SK-N-SH (cell line): ENCODE results near the gene BTG2. TPM values are rescaled to one million over a fixed set of nuclear protein-coding genes. Genes with fewer than 3 reads are reported as not detected.

Experiments used
- CHD2 ChIP-seq: fragments of 150-350 bp; IDR thresholded peaks from 2 replicates; pipeline ENCODE4 v1.6.1; 2018; ENCODE audit warnings: low read length; ENCODE audit not compliant: partially characterized antibody
- ELF1 ChIP-seq: IDR thresholded peaks from 2 replicates; pipeline ENCODE4 v1.4.0; 2012
- EP300 ChIP-seq, 2 experiments: IDR thresholded peaks; 2 replicates each; pipeline versions ENCODE4 v1.4.0 to v1.6.1; 2012; ENCODE audit warnings: borderline replicate concordance in 1 of 2, low read depth in 1 of 2, low read length in 1 of 2
- EZH2phosphoT487 ChIP-seq: fragments of 200-600 bp; sonication (generic); IDR thresholded peaks from 2 replicates; pipeline ENCODE4 v1.6.1; 2017; ENCODE audit warnings: low read depth, mixed run types, mild to moderate bottlenecking, antibody characterized with exemption, moderate library complexity, borderline replicate concordance
- FOSL2 ChIP-seq: IDR thresholded peaks from 2 replicates; pipeline ENCODE4 v1.4.0; 2012; ENCODE audit warnings: low read depth, mild to moderate bottlenecking, moderate library complexity, borderline replicate concordance
- FOXJ3 ChIP-seq: sonication (generic); formaldehyde crosslinking; IDR thresholded peaks from 2 replicates; pipeline ENCODE4 v1.5.1; 2020; ENCODE audit warnings: mild to moderate bottlenecking, missing genetic modification reagents
- FOXM1 ChIP-seq: IDR thresholded peaks from 2 replicates; pipeline ENCODE4 v1.4.0; 2012; ENCODE audit warnings: low read depth, mild to moderate bottlenecking
- GABPA ChIP-seq: IDR thresholded peaks from 2 replicates; pipeline ENCODE4 v1.4.0; 2012; ENCODE audit warnings: low read depth, mild to moderate bottlenecking
- JUND ChIP-seq: IDR thresholded peaks from 2 replicates; pipeline ENCODE4 v1.4.0; 2012
- MEF2A ChIP-seq: IDR thresholded peaks from 2 replicates; pipeline ENCODE4 v1.4.0; 2012; ENCODE audit warnings: low read depth, borderline replicate concordance
- NFIC ChIP-seq: IDR thresholded peaks from 2 replicates; pipeline ENCODE4 v1.4.0; 2012; ENCODE audit warnings: borderline replicate concordance
- NRF1 ChIP-seq: IDR thresholded peaks from 2 replicates; pipeline ENCODE4 v1.6.1; 2012; ENCODE audit warnings: low read depth, mild to moderate bottlenecking, low read length
- POLR2AphosphoS5 ChIP-seq: IDR thresholded peaks from 2 replicates; pipeline ENCODE4 v1.6.1; 2012; ENCODE audit warnings: low read depth, low read length
- RCOR1 ChIP-seq: fragments of 150-350 bp; IDR thresholded peaks from 2 replicates; pipeline ENCODE4 v1.6.1; 2017; ENCODE audit warnings: antibody characterized with exemption, low read length
- RXRA ChIP-seq: IDR thresholded peaks from 2 replicates; pipeline ENCODE4 v1.4.0; 2012; ENCODE audit warnings: low read depth, mild to moderate bottlenecking, borderline replicate concordance
- SIN3A ChIP-seq: IDR thresholded peaks from 2 replicates; pipeline ENCODE4 v1.6.1; 2012; ENCODE audit warnings: low read depth, mild to moderate bottlenecking, low read length, moderate library complexity, borderline replicate concordance
- SMC3 ChIP-seq: IDR thresholded peaks from 2 replicates; pipeline ENCODE4 v1.6.1; 2012; ENCODE audit warnings: low read depth, low read length, improper control_type of control experiment
- TAF1 ChIP-seq: IDR thresholded peaks from 2 replicates; pipeline ENCODE4 v1.6.1; 2012; ENCODE audit warnings: low read depth, mild to moderate bottlenecking, low read length, moderate library complexity, borderline replicate concordance
- TCF12 ChIP-seq: IDR thresholded peaks from 2 replicates; pipeline ENCODE4 v1.4.0; 2012
- TEAD4 ChIP-seq: IDR thresholded peaks from 2 replicates; pipeline ENCODE4 v1.4.0; 2012; ENCODE audit warnings: mild to moderate bottlenecking, borderline replicate concordance; ENCODE audit not compliant: insufficient read depth
- YY1 ChIP-seq: IDR thresholded peaks from 2 replicates; pipeline ENCODE4 v1.4.0; 2012; ENCODE audit warnings: low read depth, mild to moderate bottlenecking
- polyA plus RNA-seq, 3 experiments: library from polyadenylated mRNA; depleted of rRNA; stranded (reverse); fragments of >200 nt; gene quantifications; 2 replicates each; pipeline ENCODE4 v1.2.3, GENCODE V29; 2012
- TF ChIP-seq, protein P1 (sequence below): fragments of 150-350 bp; IDR thresholded peaks from 2 replicates; pipeline ENCODE4 v1.6.1; 2016; ENCODE audit warnings: mild to moderate bottlenecking, low read depth, low read length
- TF ChIP-seq, protein P2 (sequence below): fragments of 150-350 bp; IDR thresholded peaks from 2 replicates; pipeline ENCODE4 v1.6.1; 2017; ENCODE audit warnings: antibody characterized with exemption, low read length, low read depth, borderline replicate concordance
- TF ChIP-seq, protein P3 (sequence below): IDR thresholded peaks from 2 replicates; pipeline ENCODE4; 2012
- TF ChIP-seq, protein P4 (sequence below): fragments of 200-600 bp; sonication (generic); IDR thresholded peaks from 2 replicates; pipeline ENCODE4 v1.6.1; 2017; ENCODE audit warnings: antibody characterized with exemption, mild to moderate bottlenecking, moderate library complexity

BTG2 gene
- polyA plus RNA-seq, 1 of the 3 experiments (the other 2 are of a cell fraction) = 26.2 TPM

DNA sequence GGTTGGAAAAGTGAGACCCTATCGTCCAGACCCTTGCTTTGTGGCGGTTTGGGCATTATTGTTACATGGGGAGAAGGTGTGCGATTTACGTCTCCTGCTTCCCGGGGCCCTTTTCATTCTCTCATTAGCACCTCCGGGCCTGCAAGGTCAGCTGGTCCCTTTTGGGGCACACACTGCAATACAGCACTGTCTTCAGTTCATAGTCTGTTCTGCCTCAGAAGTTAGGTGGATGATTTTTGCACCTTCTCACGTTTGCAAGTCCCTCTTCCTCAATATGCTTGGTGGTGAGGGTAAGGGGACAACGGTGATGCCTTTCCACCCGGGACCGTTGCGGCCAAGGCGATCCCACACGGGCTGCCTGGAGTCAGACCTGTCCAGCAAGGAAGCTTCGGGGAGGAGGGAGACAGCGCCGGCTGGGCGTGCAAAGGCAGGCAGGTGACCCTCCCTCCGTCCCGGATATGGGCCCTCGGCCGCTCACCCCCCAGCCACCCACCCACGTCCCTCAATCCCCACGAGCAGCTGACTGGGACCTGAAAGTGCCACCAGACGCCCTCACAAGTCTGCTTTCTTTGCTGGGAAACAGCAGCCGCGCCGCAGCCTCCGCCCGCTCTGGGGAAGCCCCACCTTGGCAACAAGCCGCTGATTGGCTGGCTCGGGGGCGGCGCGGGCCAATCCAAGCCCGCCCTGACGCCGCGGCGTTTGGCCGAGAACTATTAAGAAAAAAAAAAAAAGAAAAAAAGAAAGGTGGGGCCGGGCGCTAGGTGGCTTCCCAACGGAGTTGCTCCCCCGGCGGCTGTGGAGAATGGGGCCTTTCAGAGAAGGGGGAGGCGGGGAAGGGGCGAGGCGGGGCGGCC is 21.7 kb downstream of the BTG2 start (continued):
- TF ChIP-seq, protein P1, sequence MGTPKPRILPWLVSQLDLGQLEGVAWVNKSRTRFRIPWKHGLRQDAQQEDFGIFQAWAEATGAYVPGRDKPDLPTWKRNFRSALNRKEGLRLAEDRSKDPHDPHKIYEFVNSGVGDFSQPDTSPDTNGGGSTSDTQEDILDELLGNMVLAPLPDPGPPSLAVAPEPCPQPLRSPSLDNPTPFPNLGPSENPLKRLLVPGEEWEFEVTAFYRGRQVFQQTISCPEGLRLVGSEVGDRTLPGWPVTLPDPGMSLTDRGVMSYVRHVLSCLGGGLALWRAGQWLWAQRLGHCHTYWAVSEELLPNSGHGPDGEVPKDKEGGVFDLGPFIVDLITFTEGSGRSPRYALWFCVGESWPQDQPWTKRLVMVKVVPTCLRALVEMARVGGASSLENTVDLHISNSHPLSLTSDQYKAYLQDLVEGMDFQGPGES = no peak
- TF ChIP-seq MEF2A = no peak
- TF ChIP-seq, protein P2, sequence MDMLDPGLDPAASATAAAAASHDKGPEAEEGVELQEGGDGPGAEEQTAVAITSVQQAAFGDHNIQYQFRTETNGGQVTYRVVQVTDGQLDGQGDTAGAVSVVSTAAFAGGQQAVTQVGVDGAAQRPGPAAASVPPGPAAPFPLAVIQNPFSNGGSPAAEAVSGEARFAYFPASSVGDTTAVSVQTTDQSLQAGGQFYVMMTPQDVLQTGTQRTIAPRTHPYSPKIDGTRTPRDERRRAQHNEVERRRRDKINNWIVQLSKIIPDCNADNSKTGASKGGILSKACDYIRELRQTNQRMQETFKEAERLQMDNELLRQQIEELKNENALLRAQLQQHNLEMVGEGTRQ = no peak
- TF ChIP-seq EZH2phosphoT487 = no peak
- TF ChIP-seq, protein P3, sequence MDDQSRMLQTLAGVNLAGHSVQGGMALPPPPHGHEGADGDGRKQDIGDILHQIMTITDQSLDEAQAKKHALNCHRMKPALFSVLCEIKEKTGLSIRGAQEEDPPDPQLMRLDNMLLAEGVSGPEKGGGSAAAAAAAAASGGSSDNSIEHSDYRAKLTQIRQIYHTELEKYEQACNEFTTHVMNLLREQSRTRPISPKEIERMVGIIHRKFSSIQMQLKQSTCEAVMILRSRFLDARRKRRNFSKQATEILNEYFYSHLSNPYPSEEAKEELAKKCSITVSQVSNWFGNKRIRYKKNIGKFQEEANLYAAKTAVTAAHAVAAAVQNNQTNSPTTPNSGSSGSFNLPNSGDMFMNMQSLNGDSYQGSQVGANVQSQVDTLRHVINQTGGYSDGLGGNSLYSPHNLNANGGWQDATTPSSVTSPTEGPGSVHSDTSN = no peak
- TF ChIP-seq NFIC = no peak
- TF ChIP-seq NRF1 = no peak
- no peak for TF ChIP-seq TEAD4
- TF ChIP-seq FOXM1 = no peak
- no peak for TF ChIP-seq SIN3A
- TF ChIP-seq FOXJ3 (CRISPR knock-in tag) = peak; percentile 30; the same call in 1 of the 2 replicates
- TF ChIP-seq ELF1 = no peak
- TF ChIP-seq RXRA = no peak
- no peak for TF ChIP-seq FOSL2
- TF ChIP-seq CHD2 = peak; percentile 35
- no peak for TF ChIP-seq YY1
- no peak for TF ChIP-seq JUND
- TF ChIP-seq TAF1 = no peak
- TF ChIP-seq EP300 (IDR thresholded peaks at IDR 0.05; ENCODE audit: borderline replicate concordance in 1 of 2, low read depth in 1 of 2, low read length in 1 of 2) = peak; percentile 29 to 92; a peak in 3 of 4 replicates
- TF ChIP-seq RCOR1 = no peak
- TF ChIP-seq TCF12 = no peak
- TF ChIP-seq SMC3 = no peak
- TF ChIP-seq GABPA = no peak
- TF ChIP-seq, protein P4, sequence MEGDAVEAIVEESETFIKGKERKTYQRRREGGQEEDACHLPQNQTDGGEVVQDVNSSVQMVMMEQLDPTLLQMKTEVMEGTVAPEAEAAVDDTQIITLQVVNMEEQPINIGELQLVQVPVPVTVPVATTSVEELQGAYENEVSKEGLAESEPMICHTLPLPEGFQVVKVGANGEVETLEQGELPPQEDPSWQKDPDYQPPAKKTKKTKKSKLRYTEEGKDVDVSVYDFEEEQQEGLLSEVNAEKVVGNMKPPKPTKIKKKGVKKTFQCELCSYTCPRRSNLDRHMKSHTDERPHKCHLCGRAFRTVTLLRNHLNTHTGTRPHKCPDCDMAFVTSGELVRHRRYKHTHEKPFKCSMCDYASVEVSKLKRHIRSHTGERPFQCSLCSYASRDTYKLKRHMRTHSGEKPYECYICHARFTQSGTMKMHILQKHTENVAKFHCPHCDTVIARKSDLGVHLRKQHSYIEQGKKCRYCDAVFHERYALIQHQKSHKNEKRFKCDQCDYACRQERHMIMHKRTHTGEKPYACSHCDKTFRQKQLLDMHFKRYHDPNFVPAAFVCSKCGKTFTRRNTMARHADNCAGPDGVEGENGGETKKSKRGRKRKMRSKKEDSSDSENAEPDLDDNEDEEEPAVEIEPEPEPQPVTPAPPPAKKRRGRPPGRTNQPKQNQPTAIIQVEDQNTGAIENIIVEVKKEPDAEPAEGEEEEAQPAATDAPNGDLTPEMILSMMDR = no peak
- TF ChIP-seq POLR2AphosphoS5 = peak; percentile 51; the same call in 1 of the 2 replicates
- TF ChIP-seq, all 33 proteins: peak for 6
